Measurements from ENCODE around the gene NSMCE1.
"Not testable (repeated sequence)": the region's sequence is repeated elsewhere in the genome, so short reads cannot be mapped to it uniquely, and the experiment has no call there.

Gene NSMCE1

GRCh38 chr16:27214084-27214961 lies 54.2 kb downstream of the NSMCE1 start:
- DNase-seq (ENCODE audit: low read depth): no peak

DNA sequence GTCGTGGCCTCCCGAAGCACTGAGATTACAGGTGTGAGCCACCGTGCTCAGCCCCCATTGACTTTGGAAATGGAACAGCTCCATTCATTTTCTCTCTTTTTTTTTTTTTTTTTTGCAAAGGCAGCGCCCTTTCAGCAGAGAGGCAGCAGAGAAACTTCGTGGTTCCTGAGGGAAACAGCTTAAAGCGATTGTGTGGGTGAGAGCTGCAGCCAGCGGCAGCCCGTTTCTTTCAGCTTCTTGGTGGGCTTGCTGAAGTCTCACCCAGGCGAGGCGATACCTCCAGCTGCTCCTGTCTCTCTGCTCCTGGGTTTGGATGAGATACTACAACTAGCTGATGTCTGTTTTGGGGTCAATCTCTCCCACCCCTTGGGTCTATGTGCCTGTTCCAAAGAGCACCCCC lies 57.5 kb downstream of the NSMCE1 start:
- no peak for DNase-seq (ENCODE audit: low read depth)

DNA sequence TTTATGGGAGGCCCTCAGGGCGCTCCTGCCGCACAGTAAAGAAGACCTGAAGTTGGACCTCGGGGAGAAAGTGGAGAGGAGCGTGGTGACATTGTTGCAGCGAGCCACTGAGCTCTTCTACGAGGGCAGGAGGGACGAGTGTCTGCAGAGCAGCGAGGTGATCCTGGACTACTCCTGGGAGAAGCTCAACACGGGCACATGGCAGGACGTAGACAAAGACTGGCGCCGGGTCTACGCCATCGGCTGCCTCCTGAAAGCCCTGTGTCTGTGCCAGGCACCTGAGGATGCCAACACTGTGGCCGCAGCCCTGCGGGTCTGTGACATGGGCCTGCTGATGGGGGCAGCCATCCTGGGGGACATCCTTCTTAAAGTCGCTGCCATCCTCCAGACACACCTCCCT lies 58.4 kb downstream of the NSMCE1 start:
- DNase-seq (ENCODE audit: low read depth): no peak

- no peak for DNase-seq (ENCODE audit: low read depth)
These were observed 59.0 kb downstream of the NSMCE1 start for GRCh38 chr16:27209591-27209990.

DNA sequence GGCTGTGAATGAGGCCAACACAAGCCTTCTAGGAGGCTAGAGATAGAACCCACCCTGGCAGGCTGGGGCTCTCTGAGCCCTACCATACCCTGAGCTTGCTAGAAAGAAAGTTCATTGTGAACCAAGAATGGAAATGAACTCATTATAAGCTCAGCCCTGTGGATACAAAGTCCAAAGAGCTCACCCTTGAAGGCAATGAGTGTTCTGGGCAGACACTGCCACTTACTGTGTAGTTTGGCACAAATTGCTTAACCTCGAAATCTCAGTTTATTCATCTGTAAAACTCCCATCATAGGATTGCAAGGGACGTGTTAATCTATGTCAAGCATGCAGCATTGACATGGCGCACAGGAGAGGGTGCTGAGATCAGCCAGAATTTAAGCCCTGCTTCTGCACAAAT lies 59.8 kb downstream of the NSMCE1 start:
- no peak for DNase-seq (ENCODE audit: low read depth)

- DNase-seq (ENCODE audit: low read depth): no peak
These were observed 60.4 kb downstream of the NSMCE1 start for GRCh38 chr16:27208081-27208680.

- not testable (repeated sequence) for DNase-seq (ENCODE audit: low read depth)
These were observed 61.5 kb downstream of the NSMCE1 start for GRCh38 chr16:27207121-27207520.

DNA sequence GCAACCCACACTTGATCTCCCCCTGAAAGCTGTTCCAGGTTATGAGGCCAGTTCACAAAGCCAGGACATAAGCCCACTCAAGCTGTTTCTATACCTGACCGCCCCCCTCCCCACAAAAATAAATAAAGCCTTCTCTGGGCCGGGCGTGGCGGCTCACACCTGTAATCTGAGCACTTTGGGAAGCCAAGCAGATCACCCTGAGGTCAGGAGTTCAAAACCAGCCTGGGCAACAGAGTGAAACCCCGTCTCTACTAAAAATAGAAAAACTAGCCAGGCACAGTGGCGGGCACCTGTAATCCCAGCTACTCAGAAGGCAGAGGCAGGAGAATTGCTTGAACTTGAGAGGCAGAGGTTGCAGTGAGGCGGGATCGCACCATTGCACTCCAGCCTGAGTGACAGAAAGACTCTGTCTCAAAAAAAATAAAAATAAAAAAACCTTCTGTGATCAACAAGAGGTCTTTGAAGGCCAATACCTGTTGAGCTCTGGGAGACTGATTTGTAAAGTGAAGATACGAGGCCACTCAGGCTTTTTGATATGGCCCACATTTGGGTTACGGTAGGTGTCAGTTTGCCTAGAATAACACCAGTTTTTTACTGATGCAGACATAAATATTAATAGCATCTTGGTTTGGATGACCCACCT lies 63.0 kb downstream of the NSMCE1 start:
- DNase-seq (ENCODE audit: low read depth): no peak

- no peak for DNase-seq (ENCODE audit: low read depth)
These were observed 64.2 kb downstream of the NSMCE1 start for GRCh38 chr16:27204312-27204915.

- DNase-seq (ENCODE audit: low read depth): peak; percentile 97
These were observed 64.9 kb downstream of the NSMCE1 start, which contains the start of gene KDM8 for GRCh38 chr16:27203507-27204311. Gene KDM8 (plus strand): TSS chr16:27203526. CDS start chr16:27210124, 6,598 bp downstream.

- no peak for DNase-seq (ENCODE audit: low read depth)
These were observed 65.6 kb downstream of the NSMCE1 start for GRCh38 chr16:27202923-27203506.

DNA sequence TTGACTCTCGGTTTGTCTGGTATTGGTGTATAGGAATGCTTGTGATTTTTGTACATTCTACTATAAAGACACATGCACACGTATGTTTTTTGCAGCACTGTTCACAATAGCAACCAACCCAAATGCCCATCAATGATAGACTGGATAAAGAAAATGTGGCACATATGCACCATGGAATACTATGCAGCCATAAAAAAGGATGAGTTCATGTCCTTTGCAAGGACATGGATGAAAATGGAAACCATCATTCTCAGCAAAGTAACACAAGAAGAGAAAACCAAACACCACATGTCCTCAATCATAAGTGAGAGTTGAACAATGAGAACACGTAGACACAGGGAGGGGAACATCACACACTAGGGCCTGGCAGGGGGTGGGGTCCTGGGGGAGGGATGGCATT lies 67.7 kb downstream of the NSMCE1 start:
- DNase-seq (ENCODE audit: low read depth): not testable (repeated sequence)

DNA sequence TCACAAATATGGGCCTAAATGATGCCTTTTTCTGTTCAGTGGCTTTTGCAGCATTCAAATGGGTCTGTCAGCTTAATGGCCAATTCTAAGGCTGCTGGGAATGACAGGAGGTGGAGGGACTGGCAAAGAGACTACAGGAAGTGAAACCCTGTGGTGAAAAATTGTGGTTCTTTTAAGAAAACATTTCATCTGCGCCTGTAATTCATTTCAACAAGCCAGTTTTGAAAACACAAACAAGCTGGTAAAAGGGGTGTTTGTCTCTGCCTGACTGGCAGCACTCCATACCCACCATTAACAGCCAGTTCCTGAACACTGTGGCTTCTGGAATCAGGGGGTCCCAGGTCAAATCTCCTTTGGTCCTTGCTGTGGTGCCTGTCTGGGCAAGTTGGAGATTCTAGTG lies 68.8 kb downstream of the NSMCE1 start:
- no peak for DNase-seq (ENCODE audit: low read depth)

GRCh38 chr16:27199235-27199586 lies 69.4 kb downstream of the NSMCE1 start:
- DNase-seq (ENCODE audit: low read depth): no peak

- DNase-seq (ENCODE audit: low read depth): no peak
These were observed 69.9 kb downstream of the NSMCE1 start for GRCh38 chr16:27198451-27199234.

DNA sequence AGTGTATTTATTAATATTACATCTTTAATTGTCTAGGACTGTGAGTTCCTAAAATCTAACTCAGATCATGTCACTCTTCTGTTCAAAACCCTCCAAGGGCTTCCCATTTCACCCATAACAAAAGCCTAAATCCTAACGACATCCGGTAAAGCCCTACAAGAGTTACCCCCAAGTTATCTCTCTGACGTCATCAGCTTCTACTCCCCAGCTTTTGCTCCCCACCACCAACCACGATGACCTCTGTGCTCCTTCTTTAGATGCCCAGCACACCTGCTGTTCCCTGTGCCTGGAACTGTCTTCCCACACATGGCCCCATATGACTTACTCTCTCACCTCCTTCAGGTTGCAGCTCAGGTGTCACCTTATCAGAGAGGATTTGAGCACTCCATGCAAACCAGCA lies 71.6 kb downstream of the NSMCE1 start:
- DNase-seq (ENCODE audit: low read depth): no peak

GRCh38 chr16:27195941-27196595 lies 72.5 kb downstream of the NSMCE1 start:
- no peak for DNase-seq (ENCODE audit: low read depth)

DNA sequence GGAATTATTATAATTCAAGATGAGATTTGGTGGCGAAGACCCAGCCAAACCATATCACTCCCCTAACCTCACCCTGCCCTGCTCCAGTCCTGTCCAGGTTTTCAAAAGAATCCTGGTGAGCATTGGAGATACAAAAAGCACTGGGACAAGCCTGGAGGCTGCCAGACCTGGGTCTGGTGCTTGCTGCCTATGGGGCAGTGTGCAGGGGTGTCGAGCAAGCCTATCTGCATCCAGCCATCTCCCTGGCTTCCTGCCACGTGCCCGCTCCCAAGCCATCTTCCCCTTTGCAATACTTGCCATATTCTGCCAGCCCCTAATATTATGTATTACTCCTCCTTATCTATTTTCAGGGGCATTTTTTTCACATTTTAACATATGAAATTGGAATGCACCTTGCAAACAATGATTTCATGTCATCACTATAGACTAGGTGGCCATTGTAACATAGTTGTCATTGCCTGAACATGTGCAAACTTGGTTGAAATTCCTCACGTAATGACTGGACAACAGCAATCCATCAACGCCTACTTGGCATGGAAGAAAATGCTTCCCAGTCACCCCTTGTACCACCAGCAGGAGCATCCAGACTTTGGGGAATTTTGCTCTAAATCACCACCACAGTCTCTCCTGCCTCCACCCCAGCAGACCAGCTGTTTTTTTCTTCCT lies 73.4 kb downstream of the NSMCE1 start:
- no peak for DNase-seq (ENCODE audit: low read depth)

DNA sequence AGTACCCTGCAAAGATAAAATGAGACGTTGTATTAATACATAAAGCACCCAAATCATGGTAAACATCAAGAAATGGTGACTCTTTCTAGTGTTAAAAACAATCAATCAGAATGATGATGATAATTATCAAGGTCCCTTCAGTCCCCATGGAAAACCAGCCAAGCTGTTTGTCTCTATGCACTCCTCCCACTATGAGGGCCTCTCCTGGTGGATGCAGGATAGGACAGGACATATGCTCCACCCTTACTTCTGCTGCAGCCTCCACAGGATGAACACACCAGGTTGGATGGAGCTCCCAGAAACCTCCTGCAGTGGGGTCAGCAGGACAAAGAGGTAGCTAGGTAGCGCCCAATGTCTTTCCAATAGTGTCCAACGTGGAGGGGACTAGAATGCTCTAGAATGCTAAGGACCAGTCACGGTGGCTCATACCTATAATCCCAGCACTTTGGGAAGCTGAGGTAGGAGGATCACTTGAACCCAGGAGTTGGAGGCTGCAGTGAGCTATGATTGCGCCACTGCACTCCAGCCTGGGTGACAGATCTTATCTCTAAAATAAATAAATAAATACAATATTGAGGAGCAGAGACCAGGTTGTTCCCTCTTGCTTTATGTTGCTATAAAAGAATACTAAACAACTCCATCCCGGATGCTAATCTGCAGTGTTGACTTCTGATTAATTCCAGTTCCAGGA lies 75.1 kb downstream of the NSMCE1 start:
- no peak for DNase-seq (ENCODE audit: low read depth)
